Astrocyte of the hippocampus (primary cell): ENCODE measurements around the gene CFB.
A peak's percentile ranks its signal among the peaks of the same experiment; 100 is the strongest.

ENCODE experiments used
- DNase-seq: peaks from one replicate; pipeline ENCODE4 v3.0.0; 2011; ENCODE audit warnings: low read depth, low spot score

Gene CFB

GRCh38 chr6:31948306-31948705 is 2.4 kb downstream of the CFB start:
- no peak for DNase-seq

- DNase-seq = no peak
These were observed 3.0 kb downstream of the CFB start for GRCh38 chr6:31948753-31949413.

GRCh38 chr6:31949926-31950548 is 4.1 kb downstream of the CFB start:
- DNase-seq = no peak

- DNase-seq = peak; percentile 79
These were observed 6.4 kb downstream of the CFB start for GRCh38 chr6:31952140-31952805.

DNA sequence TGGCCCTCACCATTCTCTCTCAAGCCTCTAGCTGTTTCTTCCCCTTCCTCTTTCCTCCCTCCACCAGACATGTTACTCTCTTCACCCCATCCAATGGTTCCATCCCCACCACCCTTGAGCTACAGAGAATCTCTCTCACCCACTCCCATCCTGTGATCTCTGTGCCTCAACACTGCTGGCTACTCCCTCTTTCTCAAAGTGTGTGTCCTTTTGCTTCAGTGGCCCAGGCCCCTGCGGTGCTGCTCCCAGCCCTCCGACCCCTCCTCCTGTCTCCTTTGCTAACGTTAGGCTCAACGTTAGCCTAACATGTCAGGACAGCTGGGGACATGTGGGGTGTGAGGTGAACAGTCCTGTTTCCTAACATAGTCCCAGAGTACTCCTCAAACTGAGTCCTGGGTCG is 7.0 kb downstream of the CFB start:
- DNase-seq = no peak

DNA sequence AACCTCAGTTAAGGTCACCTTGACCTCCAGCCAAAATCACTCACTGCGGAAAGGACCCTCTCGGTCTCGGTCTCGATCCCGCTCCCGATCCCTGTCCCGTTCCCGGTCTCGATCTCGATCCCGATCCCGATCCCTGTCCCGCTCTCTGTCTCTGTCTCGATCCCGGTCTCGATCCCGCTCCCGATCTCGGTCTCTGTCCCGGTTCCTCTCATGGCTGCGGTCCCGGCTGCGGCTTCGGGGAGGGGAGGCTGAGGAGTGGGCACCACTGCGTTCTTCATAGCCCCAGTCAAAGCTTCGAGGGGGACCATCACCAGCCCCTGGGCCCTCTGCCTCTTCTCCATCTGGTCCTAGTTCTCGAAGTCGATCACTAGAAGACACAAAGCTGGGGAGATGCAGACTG is 8.6 kb downstream of the CFB start:
- no peak for DNase-seq

DNA sequence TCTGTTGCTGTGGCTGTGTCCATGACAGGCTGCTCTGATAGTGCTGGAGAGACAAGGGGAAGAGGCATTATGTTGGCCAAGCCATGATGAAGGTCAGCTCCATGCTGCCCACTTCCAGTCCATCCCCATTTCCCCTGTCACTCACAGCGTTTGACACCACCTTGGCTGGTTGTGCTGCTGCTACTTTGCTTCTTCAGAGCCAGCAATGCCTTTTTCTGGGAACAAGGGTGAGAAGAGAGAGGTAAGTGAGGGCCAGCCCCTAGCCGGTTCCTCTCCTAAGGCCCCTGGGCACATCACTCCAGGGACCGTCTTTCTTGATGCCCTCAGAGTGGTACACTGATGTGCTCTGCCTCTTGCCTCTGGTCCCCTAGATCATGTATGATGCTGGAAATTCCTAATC is 10.9 kb downstream of the CFB start:
- DNase-seq = no peak

GRCh38 chr6:31958412-31958740 is 12.5 kb downstream of the CFB start:
- no peak for DNase-seq

DNA sequence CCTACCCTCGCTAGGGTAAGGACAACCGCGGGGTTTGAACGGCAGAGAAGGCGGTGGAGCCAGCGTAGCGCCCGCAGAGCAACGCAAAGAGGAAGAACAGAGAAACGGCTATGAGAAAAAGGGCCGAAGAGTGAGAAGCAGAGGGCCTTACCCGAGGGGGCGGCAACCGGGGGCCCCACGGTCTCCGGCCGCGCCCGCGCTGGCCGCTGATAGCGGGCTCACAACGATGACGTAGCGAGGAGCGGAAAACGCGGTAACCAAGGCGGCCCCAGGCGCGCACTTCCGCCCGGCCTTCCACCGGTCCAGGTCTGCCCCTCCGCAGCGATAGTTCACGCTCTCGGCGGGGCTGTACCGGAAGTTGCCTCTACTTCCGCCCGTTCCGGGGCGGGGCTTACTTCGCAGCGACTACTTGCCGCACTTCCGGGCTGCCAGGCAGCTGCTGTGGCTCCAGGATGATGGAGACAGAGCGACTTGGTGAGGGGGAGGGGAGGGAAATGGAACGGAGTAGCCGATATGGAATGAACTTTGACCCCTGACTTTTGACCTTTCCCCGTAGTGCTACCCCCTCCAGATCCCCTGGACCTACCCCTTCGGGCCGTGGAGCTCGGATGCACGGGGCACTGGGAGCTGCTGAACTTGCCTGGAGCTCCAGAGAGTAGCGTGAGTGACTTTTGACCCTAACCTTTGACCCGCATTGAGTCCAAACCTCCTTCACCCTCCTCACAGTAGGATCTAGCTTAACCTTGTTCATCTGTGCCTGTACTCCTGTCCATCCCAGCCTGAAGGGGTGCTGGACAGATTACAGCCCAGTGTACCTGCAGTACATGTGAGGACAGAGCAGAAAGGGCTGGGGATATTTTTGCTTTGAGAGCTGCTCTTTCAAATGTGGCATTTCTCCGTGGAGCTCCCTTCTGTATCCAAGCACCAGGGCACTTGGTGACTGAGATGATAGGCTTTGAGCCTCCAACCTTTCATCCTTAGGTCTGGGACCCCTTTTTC is 13.1 kb downstream of the CFB start, which contains the start of the genes NELFE and SKIC2:
TSS of gene NELFE (minus strand) at position 231 of the 999 bp plus-strand sequence. CDS start 525 bp downstream, outside the sequence.
TSS of gene SKIC2 (plus strand) at position 435 of the 999 bp plus-strand sequence. CDS start at position 453, 18 bp downstream.
- DNase-seq = peak; percentile 99

DNA sequence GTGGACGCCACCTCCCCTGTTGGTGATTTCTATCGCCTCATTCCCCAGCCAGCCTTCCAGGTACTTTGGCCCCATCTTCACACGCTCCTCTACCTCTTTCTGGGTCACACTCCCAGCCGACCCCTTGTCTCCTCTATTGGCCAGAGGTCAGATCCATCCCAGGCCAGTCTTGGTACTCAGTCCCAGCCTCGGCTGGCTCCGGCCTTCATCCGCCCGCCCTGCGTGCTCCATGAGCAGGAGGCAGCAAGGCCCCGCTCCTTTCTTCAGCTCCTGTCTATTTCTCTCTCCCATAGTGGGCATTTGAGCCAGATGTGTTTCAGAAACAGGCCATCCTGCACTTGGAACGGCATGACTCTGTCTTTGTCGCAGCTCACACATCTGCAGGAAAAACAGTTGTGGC is 15.7 kb downstream of the CFB start:
- no peak for DNase-seq

- DNase-seq = no peak
These were observed 18.0 kb downstream of the CFB start for GRCh38 chr6:31963921-31964320.

- DNase-seq = no peak
These were observed 19.8 kb downstream of the CFB start for GRCh38 chr6:31965700-31966099.

- no peak for DNase-seq
These were observed 20.6 kb downstream of the CFB start for GRCh38 chr6:31966506-31966905.

DNA sequence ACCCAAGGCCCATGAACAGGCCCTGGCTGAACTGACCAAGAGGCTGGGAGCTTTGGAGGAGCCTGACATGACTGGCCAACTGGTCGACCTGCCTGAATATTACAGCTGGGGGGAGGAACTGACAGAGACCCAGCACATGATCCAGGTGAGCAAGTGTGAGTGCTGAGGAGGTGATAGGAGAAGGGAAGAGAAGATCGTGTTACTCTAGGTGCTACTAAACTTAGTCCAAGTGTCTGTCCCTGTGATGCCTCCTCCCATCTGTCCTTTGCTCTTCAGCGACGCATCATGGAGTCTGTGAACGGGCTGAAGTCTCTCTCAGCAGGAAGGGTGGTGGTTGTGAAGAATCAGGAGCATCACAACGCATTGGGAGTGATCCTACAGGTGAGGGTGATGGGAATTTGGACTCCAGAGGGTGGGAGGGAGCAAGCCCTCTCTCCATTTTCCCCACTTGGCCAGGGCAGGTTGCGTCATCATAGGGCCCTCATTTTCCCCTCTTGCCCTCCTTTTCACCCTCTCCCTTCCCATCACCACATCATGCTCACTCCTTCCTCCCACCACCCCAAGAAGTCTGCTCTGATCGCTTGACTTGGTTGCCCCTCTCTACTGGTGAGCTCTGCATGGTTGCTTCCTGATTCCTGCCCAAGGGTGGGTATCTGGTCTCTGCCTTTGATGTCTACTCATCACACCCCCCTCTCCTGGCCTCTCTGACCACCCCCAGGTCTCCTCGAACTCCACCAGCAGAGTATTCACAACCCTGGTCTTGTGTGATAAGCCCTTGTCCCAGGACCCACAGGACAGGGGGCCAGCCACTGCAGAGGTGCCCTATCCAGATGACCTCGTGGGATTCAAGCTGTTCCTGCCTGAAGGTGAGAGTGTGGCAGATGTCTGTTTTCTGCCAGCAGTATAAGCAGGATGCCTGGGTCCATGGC is 21.4 kb downstream of the CFB start:
- no peak for DNase-seq

GRCh38 chr6:31967926-31968320 is 22.0 kb downstream of the CFB start:
- DNase-seq = no peak

DNA sequence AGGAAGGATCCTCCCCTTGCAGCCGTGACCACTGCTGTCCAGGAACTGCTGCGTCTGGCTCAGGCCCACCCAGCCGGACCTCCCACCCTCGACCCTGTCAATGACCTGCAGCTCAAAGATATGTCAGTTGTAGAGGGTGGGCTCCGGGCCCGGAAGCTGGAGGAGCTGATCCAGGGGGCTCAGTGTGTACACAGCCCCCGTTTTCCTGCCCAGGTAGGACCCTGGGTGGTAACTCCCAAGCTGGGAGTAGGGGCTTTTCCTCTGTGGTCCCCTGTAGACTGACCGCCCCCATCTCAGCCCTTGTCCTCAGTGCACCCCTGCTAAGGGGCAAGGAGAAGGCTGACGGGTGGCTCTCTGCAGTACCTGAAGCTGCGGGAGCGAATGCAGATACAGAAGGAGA is 22.4 kb downstream of the CFB start:
- no peak for DNase-seq

GRCh38 chr6:31968791-31969711 is 23.2 kb downstream of the CFB start:
- DNase-seq = no peak

DNA sequence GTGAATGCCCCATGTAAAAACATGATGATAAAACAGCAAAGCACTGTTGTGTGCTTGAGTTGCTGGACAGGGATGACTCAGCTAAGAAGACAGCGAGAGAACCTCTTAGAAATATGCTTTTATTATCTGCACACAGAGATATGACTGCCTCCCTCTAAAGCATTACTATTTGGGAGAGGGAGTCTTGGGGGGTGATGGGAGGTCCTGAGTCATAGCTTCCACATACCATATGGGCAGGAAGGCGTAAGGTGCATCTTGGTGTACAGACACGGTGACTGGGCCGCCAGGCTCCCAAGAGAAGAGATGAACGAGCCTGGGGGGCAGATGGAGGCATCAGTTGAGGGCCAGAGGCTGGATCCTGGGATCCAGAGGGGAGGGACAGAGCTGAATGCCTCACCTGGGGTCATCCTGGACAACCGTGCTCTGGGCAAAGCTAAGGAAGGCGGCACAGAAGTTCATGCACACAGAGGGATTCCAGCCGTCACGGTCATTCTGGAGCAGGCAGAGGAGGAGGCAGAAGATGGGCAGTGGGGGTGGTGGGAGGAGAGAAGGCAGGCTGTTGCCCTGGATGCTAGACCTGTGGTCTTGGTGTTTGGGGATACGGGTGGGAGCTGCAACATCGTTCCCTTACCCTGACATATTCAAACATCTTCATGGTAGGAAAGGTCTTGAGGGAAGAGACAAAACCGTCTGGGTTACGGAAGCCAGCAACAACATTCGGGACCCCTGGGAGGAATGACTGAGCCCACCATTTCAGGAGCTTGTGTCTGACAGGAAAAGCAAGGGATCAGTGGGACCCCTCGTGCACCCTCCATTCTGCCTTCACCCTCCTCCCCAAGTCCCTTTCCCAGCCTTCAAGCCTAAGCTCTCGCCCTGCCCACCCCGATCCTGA is 24.1 kb downstream of the CFB start:
- DNase-seq = peak; percentile 44
